ENCODE results near the gene PRMT5. TPM values are rescaled to one million over a fixed set of nuclear protein-coding genes. Genes with fewer than 3 reads are reported as not detected.
A peak's percentile ranks its signal among the peaks of the same experiment; 100 is the strongest.

Gene PRMT5
- total RNA-seq, 4 donors from 2014 or later, result 67.2 to 83.2 (median 78.6) TPM

GRCh38 chr14:22935156-22935555, 6.0 kb upstream of the PRMT5 start:
- ATAC-seq, result no peak
- no peak for TF ChIP-seq POLR2A (IDR thresholded peaks at IDR 0.05)
- TF ChIP-seq, protein P1, sequence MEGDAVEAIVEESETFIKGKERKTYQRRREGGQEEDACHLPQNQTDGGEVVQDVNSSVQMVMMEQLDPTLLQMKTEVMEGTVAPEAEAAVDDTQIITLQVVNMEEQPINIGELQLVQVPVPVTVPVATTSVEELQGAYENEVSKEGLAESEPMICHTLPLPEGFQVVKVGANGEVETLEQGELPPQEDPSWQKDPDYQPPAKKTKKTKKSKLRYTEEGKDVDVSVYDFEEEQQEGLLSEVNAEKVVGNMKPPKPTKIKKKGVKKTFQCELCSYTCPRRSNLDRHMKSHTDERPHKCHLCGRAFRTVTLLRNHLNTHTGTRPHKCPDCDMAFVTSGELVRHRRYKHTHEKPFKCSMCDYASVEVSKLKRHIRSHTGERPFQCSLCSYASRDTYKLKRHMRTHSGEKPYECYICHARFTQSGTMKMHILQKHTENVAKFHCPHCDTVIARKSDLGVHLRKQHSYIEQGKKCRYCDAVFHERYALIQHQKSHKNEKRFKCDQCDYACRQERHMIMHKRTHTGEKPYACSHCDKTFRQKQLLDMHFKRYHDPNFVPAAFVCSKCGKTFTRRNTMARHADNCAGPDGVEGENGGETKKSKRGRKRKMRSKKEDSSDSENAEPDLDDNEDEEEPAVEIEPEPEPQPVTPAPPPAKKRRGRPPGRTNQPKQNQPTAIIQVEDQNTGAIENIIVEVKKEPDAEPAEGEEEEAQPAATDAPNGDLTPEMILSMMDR (IDR thresholded peaks at IDR 0.05 in 4 of 5, conservative IDR thresholded peaks at IDR 0.05 in 1 of 5), result no peak
- intact Hi-C loops (cut with DNase I; ENCODE audit: low total_unique reads), result no loop called here
- Histone ChIP-seq H3K9me3 (no peaks in the 10 kb centered on the region), H3K27ac (no peak overlapping the region), H3K4me1 (no peaks in the 10 kb centered on the region), H3K4me3 (no peak overlapping the region), H3K36me3 (no peaks in the 10 kb centered on the region), H3K27me3 (no peaks in the 10 kb centered on the region)
- in situ Hi-C loops (cut with MboI; ENCODE audit: low sequenced_read_pairs in 4 of 4), result no loop called here
- DNase-seq, result no peak

- Histone ChIP-seq H3K27ac (no peak overlapping the region), H3K4me1 (peaks cover 9 to 11% of the 10 kb centered on the region in 2 donors), H3K4me3 (no peak overlapping the region), H3K36me3 (no peaks in the 10 kb centered on the region), H3K9me3 (no peaks in the 10 kb centered on the region), H3K27me3 (no peaks in the 10 kb centered on the region)
- DNase-seq, result no peak
- in situ Hi-C loops (cut with MboI; ENCODE audit: low sequenced_read_pairs in 4 of 4) (no loop called here), intact Hi-C loops (cut with DNase I; ENCODE audit: low total_unique reads) (loop anchor here (5.0 kb wide), 1 partner anchor 125 kb away; the partner anchor contains the start of gene CDH24)
- TF ChIP-seq, protein P1 (IDR thresholded peaks at IDR 0.05 in 4 of 5, conservative IDR thresholded peaks at IDR 0.05 in 1 of 5), result no peak
- TF ChIP-seq POLR2A (IDR thresholded peaks at IDR 0.05), result no peak
- no peak for ATAC-seq
Measured at GRCh38 chr14:22932146-22932545, 3.0 kb upstream of the PRMT5 start.

DNA sequence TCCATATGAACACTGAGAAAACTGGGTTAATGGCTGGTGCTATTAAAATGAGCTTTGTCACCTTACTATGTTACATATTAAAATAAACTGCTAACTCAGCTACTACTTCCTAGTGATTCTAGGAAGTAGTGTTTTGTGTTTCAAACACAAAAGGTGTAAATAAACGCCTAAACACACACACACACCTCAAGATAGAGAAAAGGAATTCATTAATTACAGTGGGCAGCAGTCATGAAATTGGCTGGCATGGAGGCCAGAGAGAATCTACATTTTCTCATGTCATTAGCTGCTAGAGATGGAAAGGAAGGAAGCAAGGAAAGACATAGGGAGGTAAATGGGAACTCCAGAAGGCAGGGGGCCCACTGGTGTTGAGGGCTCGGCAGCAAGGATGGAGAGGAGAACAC, 787 bp upstream of the PRMT5 start:
- H3K36me3 ChIP-seq, result peaks cover 0 to 17% of the 10 kb centered on the region in 2 donors
- in situ Hi-C loops (cut with MboI; ENCODE audit: low sequenced_read_pairs in 4 of 4) (no loop called here), intact Hi-C loops (cut with DNase I; ENCODE audit: low total_unique reads) (loop anchor here (1.0 to 10.0 kb wide), 11 partner anchors 11 to 625 kb away; partner anchors contain the start of genes C14orf93, CDH24, HOMEZ and LRP10)
- H3K4me1 ChIP-seq, result peaks cover 9 to 11% of the 10 kb centered on the region in 2 donors
- TF ChIP-seq POLR2A (IDR thresholded peaks at IDR 0.05), result no peak
- TF ChIP-seq, protein P1 (IDR thresholded peaks at IDR 0.05 in 4 of 5, conservative IDR thresholded peaks at IDR 0.05 in 1 of 5), result no peak
- no peaks in the 10 kb centered on the region for H3K27me3 ChIP-seq
- ATAC-seq (peak; percentile 15 to 48), DNase-seq (no peak)
- no peaks in the 10 kb centered on the region for H3K9me3 ChIP-seq
- H3K4me3 ChIP-seq, result peak overlapping the region; percentile 58 to 95 (median 72)
- H3K27ac ChIP-seq, result peak overlapping the region; percentile 86 to 93 (median 87)

GRCh38 chr14:22928237-22929103, 706 bp downstream of the PRMT5 start:
- intact Hi-C loops (cut with DNase I; ENCODE audit: low total_unique reads) (loop anchor here (1.0 to 10.0 kb wide), 9 partner anchors 9 to 626 kb away; partner anchors contain the start of genes C14orf93, HOMEZ, LRP10 and PABPN1), in situ Hi-C loops (cut with MboI; ENCODE audit: low sequenced_read_pairs in 4 of 4) (no loop called here)
- TF ChIP-seq POLR2A (IDR thresholded peaks at IDR 0.05), result no peak
- TF ChIP-seq, protein P1 (IDR thresholded peaks at IDR 0.05 in 4 of 5, conservative IDR thresholded peaks at IDR 0.05 in 1 of 5), result no peak
- no peaks in the 10 kb centered on the region for H3K27me3 ChIP-seq
- DNase-seq (no peak), ATAC-seq (no peak)
- no peaks in the 10 kb centered on the region for H3K9me3 ChIP-seq
- peaks cover 3 to 32% of the 10 kb centered on the region in 2 donors for H3K36me3 ChIP-seq
- peak overlapping the region; percentile 78 to 95 (median 86) for H3K4me3 ChIP-seq
- H3K27ac ChIP-seq, result peak overlapping the region; percentile 89 to 96 (median 94)
- H3K4me1 ChIP-seq, result peaks cover 9 to 11% of the 10 kb centered on the region in 2 donors

Data from gastrocnemius medialis (tissue), 4 donors.